Choroid plexus epithelial cell (primary cell): ENCODE measurements around the gene ZDHHC13.

Experiments
- DNase-seq: peaks from one replicate; pipeline ENCODE4 v3.0.0-alpha.2; 2010; ENCODE audit warnings: low read depth
- H3K4me3 ChIP-seq: 2 replicates; pipeline ENCODE4 v1.5.1; 2011; ENCODE audit warnings: low read depth, mild to moderate bottlenecking, control low read depth, low read length, moderate library complexity
- TF ChIP-seq, protein P1 (sequence below): conservative IDR thresholded peaks from 2 replicates; pipeline ENCODE4 v1.5.1; 2011; ENCODE audit warnings: low read depth, mild to moderate bottlenecking, control low read depth, inconsistent platforms, low read length, moderate library complexity

Gene ZDHHC13

DNA sequence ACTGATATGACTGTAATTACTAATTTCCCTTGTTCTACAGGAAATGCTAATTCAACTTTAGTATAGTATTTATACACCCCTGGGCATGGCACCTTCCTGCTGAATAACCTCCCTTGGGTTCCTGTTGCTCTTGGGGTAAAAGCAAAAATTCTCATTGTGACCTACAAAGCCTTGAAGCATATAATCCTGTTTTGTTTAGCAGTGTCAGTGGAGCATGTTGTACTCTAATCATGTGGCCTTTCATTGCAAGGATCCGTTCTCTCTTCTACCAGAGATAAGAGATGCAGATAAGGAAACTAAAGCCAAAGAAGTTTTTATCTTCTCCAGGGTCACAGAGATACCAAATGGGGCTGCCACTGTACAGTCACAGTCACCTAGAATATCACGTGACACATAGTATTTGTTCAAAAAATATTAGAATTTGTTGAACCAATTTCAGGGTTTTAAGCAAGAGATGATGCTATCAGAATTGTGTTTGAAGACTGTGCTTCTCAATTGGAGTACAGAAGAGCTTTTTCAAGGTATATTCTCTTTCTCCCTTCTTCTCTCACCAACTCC is 59.7 kb downstream of the ZDHHC13 start:
- TF ChIP-seq, protein P1, sequence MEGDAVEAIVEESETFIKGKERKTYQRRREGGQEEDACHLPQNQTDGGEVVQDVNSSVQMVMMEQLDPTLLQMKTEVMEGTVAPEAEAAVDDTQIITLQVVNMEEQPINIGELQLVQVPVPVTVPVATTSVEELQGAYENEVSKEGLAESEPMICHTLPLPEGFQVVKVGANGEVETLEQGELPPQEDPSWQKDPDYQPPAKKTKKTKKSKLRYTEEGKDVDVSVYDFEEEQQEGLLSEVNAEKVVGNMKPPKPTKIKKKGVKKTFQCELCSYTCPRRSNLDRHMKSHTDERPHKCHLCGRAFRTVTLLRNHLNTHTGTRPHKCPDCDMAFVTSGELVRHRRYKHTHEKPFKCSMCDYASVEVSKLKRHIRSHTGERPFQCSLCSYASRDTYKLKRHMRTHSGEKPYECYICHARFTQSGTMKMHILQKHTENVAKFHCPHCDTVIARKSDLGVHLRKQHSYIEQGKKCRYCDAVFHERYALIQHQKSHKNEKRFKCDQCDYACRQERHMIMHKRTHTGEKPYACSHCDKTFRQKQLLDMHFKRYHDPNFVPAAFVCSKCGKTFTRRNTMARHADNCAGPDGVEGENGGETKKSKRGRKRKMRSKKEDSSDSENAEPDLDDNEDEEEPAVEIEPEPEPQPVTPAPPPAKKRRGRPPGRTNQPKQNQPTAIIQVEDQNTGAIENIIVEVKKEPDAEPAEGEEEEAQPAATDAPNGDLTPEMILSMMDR = no peak
- no peak overlapping the region for H3K4me3 ChIP-seq
- no peak for DNase-seq

DNA sequence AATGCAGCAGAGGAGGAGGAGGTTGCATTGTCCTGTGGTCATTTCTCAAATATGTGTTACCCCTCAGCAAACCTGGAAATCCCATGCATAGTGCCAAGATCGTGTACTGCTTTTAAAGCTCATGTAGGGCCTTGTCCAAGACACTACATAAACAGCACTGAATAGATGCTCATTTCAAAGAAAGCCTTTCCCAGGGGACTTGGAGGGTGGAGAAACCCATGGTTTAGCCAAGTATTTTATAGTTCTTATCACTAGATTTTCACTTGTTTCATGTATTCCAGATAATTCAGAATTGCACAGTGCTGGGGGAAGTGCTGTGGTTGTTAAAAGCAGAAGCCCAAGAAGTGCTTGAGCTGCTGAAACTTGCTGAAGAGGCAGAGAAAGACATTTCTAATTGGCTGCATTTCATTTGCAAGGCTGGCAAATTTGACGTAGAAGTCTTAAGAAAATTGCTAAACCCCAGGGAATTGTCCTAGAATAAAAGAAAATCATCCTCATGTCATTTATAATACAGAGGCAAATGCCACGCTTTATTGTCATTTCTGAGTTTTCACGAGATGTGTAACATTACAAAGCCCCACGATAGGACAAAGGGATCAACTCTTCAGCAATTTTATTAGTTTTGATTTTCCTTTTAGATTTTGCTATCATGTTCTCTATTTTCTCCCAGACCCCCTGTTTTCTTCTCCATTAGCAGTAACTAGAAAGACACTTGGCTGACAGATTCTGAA is 64.7 kb downstream of the ZDHHC13 start:
- TF ChIP-seq, protein P1 = no peak
- no peak for DNase-seq
- H3K4me3 ChIP-seq = no peak overlapping the region

DNA sequence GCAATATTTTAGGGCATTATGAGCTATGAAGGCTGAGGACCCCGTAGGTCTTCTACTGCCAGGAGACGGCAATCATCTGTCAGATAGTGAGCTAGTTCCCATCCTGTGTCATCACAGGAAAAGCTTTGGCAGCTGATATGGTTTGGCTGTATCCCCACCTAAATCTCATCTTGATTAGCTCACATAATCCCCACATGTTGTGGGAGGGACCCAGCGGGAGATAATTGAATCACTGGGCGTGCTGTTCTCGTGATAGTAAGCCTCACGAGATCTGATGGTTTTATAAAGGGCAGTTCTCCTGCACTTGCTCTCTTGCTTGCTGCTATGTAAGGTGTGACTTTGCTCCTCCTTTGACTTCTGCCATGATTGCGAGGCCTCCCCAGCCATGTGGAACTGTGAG is 66.7 kb downstream of the ZDHHC13 start:
- H3K4me3 ChIP-seq = no peak overlapping the region
- DNase-seq = no peak
- TF ChIP-seq, protein P1 = no peak

DNA sequence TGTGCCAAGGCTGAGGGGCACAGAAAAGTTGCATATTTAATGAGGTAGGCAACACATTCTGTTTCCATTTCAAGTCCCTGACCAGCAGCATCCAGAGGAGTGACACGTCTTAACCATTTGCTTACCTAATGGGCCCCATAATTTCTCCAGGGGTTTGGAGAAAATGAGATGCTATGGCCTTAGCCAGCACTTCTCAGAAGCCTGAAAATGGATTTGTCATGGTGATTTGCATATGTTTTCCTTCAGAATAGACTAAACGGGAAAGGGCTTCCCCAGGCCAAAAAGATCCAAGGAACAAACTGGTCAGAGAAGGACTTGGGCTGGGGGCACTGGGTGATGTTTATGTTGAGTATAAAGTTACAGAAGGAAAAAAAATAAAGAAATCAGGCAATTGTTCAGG is 68.1 kb downstream of the ZDHHC13 start:
- TF ChIP-seq, protein P1 = no peak
- DNase-seq = no peak
- no peak overlapping the region for H3K4me3 ChIP-seq

DNA sequence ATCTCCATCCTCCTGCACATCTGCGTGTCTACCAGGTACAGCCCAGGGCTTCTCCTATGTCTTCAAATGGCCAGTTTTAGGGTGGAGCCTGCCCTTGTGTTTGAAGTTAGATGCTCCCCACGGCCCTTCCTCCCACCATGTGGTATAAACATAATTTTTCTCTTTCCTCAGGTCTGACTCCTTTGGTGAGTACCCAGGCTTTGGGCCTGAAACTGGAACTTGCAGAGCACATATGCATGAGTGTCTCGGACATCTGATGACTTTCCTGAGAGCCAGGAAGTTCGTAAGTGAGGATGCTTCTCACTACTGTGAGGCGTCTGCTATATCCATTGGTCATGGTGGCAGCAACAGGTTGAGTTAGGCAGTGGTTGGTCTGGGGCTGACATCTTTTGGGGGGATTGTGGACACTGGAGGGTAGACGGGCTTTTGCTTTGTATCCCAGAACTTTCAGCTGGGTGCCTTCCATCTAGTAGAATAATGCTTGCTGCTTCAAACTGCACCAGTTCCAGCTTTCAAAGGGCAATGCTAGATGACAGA is 68.6 kb downstream of the ZDHHC13 start:
- TF ChIP-seq, protein P1 = no peak
- DNase-seq = no peak
- H3K4me3 ChIP-seq = no peak overlapping the region

DNA sequence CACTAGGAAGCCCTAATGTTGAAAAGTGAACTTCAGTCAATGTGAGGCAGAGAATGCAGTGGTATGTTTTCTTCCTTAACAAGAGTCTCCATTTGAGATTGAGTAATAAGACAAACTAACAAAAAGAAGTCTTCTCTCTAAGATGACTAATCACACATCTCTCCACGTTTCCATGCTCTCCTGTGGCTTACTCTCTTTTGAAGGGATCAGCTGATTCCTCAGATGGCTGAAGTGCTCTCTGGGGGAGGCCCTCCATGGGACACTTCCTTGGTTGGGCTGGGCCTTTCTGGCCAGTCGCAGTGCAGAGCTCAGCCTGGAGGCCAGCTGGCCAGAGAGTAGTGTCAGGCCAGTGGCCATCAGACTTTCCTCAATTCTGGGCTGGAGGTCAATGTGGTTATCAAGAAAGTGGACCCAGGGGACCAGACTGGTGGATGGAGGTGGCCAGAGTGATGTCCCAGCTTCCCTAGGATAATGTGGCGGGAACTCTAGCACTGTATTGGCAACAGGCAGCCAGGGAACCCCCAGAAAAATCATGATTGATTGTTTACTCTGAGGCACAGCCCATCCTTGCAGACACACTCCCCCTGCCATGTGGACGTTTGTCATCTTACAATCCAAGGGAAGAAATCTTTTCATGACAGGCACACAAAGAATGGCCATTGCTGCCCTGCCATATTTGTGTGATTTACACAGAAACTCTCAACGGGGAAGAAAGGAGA is 70.3 kb downstream of the ZDHHC13 start:
- H3K4me3 ChIP-seq = no peak overlapping the region
- TF ChIP-seq, protein P1 = no peak
- DNase-seq = peak; percentile 70
